Stimulated activated CD8-positive, alpha-beta memory T cell treated with anti-CD3 and anti-CD28 coated beads, Interleukin-7, amount 100 ng/mL, for 48 hours (primary cell): ENCODE data around the gene LOXHD1.

Experiments used
- DNase-seq, 2 donors: peaks; one replicate each; pipeline ENCODE4 v3.0.0-alpha.2; 2020; ENCODE audit warnings: low read depth in 1 of 2; ENCODE audit errors: extremely low read depth in 1 of 2

The LOXHD1 gene

DNA sequence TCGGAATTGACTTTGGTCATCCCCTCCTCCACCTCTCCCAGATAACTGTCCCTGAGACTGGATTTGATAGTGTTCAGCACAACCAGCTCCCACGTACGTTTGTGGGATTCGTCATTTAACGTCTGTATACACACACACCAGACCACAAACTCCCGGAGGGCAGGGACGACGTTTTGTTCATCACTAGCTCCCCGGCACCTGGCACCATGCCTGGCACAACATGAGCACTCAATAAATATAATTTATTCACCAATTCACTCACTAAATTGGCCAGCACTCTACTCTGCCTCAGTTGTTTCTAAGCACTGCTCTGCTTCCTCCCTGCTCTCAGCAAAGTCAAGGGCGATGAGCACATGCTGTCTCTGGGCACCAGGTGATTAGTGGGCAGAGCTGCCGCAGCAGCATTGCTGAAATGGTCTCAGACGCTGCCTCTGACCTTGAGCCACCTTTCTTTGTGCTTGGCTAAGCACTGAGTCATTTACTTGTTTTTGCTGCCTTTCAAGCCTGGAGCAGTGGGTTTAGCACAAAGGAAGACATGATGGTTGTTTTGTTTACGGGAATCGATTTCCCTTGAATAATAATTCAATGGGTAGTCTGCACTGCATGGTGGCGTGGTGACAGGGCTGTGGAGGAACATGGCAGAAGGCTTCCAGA is 19.3 kb upstream of the LOXHD1 start:
- DNase-seq: no peak

DNA sequence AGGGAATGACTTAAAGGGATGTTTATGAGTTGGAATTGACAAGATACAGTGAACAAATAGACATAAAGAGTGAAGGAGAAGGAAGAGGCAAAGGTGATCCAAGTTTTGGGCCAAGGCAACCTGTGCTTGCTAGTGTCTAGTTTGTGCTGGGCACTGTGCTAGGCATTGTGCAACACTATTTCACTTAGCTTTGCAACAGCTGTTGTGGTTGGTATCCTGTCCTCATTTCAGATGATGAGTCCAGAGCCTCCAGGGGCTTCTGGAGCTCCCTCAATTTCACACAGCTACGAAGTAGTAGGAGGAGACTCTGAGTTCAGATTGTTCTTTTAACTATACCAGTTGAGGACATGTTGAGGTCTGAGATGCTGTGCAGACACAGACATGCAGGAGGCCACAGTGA is 18.1 kb upstream of the LOXHD1 start:
- no peak for DNase-seq

DNA sequence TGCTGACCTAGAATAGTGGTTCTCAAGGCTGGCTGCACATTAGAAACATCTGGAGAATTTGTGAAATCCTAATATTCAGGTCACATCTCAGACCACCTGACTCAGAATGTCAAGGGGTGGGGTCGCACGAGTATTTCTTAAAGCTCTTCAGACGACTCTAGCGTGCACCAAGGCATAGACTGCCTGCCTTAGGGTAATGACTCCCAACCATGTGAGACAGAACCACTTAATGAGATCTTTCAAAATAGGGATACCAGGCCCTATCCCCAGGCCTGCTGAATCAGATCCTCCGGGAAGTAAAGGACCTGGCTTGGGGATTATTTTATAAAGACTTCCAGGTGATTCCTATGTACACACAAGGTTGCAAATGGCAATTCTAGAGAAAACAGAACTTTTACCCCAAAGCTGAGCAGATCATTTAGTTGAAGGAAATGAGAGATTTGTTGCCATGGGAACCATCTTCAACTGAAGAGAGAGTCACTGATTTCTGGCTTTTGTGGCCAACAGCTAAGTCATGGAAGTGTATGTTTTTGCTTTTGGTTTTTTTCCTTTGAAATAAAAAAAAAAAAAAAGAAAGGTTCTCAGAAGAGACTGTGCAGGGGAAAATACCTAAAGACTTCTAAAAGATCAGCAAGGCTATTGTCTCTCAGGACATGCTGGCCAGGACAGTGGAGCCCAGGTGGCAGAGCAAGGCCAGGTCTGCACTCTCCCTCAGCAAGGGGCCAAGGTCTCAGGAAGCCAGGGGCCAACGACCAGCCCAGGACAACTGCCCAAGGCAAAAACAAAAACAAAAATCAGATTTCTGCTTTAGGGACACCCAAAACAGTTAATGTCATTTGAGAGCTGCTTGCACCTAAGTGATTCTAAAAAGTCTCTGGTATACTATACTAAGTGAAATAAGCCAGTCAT is 15.3 kb upstream of the LOXHD1 start:
- no peak for DNase-seq

DNA sequence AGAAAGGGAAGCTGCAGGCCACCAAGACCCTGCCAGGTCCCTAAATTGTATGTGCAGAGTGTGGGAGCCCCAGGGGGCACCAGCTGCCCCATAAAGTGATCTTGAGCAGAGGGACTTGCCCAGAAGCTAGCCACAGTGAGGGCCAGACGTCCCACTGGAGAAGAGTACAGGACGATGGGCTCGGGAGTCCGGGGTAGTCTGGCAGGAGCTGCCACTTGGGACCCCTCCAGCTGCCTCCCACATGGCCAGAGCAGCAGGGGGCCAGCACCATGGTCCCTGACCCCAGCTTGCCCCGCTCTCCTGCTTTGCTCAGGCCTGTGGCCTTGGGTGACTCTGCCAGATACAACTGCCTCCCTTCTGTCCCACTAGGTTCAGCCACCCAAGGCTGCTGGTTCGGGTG is 11.7 kb upstream of the LOXHD1 start:
- DNase-seq: no peak

DNA sequence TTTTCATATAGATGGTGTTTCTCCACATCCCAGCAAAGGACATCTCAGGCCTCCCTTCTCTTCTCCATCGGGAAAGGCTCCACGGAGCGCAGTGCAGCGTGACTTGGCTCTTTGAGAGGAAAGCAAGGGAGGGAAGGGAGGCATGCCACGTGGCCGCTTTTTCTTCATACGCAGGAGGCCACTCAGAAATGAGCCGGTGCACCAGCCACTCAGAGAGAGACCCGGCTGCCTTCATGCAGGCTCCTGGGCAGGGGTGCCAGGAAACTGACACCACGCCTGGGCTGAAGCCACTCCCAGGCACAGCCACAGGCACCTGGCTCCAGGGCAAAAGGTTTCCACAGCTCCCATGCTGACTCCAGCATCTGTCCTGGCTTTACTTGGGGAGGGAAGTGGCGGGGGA is 11.1 kb upstream of the LOXHD1 start:
- DNase-seq: no peak

DNA sequence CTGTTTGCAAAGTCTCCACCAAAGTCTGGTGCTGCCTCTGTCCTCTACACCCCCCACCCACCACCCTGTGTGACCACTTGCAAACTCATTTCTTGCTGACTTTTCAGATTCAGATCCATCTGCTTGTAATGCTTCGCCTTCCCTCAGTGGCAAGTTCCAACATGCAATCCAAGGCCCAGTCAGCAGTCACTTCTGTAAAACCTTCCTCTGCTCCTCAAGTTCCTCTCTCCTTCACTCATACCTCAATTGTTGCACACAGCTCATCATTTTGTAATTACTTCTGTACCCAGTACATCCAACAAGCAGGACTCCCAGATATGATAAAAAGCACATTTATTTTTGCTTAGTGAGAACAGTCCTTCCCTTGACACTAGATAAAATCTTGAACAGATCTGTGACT is 6.5 kb upstream of the LOXHD1 start:
- DNase-seq: no peak

DNA sequence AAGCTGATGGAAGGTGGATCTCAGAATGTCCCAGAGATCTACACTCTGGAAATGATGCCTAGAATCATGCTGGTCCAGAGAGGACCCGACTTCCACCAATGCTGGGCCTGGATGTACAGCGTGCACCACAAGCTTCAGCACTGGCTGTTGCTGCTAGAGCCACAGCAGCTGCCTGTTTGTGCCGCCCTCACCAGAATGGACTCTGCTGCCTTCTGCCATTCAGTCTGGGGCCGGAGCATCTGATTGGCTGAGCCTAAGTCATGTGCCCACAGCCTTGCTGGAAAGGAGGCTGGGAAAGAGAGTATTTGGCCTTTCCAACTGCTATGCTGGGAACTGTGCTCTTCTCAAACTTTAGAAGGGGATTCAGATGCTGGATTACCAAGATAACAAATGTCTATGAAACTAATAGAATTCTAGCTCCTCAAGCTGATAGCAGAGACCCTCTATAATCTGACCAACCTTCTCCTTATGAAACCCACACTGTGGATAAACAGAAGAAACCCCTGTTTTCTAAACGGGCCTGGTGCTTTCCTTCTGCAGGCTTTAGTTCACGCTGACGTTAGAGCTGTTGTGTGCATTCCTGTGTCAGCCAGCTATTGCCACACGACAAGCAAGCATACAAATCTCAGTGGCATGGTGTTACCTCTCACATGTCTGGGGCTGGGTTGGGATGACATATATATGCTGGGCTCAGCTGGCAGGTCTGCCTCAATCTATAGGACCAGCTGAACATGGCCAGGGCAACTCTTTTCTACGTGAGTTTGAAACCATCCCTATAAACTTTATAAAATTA is 4.1 kb upstream of the LOXHD1 start:
- DNase-seq: no peak

DNA sequence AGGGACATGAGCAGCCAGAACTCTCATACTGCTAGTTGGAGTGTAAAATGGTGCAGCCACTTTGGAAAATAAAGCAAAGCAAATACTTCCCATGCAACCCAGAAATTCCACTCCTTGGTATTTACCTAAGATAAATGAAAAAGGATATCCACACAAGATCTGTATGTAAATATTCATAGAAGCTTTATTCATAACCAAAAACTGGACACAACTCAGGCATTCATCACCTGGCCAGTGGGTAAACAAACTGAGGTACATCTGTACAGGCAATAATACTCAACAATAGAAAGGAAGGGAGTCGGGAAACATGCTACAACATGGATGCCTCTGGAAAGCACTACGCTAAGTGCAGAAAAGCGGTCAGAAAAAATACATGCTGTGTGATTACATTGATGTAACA is 2.5 kb upstream of the LOXHD1 start:
- no peak for DNase-seq

DNA sequence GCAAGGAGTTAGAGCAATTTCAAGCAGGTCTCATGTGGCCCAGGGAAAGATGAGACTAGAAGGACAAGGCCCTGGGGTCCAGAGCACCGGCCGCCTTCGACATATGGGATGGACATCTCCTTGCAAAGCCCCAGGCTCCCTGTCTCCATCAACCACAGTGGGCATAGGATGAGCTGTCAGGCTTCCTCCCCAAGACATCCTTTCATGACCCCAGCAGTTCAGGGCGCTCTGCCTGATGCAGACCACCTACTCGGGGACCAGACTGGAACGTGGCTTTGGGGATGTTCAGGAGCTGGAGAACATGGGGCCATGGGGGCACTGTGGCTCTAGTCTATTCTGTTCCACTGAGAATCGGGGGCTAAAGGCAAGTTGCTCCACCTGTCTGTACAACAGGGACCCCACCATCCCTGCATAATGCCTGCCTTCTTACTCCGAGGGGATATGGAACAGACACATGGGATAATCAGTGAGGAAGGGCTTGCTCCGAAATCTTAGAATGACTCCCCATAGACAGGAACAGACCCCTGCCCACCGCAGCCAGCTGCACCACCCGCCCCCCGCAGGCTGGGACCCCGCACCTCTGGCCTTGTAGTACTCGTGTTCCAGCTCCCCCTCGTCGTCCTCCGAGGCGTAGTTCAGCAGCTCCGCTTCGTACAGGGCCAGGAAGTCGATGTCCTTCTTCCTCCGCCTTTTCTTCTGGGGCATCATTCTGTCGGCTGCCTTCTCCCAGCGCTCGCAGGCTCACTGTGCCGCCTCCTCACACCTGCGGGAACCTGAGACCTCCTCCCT is 500 bp downstream of the LOXHD1 start:
- DNase-seq: no peak

DNA sequence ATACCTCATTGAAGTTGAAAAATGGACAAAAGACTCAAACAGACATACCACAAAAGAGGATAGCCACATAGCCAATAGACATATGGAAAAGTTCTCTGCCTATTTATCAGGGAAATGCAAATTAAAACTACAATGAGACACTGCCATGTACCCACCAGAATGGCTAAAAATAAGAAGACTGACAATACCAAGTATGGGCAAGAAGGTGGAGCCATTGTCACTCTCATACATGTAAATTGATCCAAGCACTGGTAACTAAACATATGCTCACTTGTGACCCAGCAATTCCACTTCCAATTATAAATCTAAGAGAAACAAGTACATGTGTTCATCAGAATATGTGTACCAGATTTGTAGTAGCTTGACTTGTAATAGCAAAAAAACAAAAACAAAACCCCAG is 4.6 kb downstream of the LOXHD1 start:
- DNase-seq: no peak

DNA sequence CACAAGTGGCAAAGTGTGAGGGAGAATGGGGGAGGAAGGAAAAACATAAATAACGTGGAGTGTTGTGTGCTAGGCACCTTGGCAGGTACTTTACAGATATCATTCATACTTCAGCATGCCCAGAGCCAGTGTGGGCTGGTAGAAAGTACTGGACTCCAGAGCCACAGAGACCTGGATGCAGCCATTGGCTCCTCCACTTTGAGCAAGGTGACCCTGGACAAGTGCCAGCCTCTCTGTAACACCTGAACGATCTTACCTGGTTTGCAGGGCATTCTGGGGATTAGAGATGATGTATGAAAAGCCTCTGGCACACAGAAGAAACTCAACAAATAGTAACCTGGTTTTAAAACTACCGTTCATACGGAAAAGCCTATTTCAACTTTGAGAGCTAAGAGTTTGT is 6.3 kb downstream of the LOXHD1 start:
- no peak for DNase-seq

DNA sequence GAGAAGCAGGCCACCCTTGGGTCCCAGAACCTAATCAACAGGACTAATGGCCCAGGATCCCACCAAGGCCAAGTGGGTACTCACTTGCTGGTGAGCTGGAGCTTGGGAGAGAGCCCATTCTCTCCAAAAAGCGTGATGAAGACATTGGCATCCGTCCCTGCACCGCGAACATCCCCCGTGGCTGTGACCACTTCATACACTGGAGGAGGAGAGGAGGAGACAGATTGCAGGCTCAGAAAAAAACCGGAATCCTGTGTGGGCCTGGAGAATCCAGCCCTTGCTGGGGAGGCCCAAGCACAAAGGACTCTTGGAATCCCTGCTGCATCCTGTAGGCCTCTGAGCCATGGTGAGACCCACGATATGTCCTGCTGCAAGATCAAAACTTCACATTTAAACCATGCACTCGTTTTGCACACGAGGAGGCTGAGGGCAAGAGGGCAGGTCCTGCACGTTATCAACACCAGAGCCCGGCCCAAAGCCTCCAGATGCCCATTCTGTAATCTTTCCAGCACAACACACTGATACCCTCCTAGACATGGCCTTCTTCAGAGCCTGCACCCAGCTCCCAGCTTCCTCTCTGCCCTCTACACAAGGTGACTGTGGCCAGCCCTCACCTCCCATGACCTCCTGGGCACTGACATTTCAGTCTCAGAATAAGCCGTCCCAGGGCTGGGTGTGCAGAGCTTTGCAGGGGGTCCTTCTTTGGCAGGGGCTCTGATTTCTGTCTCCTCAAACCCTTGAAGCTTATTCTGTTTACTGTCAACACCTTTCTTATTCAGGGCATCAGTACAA is 7.8 kb downstream of the LOXHD1 start:
- no peak for DNase-seq

DNA sequence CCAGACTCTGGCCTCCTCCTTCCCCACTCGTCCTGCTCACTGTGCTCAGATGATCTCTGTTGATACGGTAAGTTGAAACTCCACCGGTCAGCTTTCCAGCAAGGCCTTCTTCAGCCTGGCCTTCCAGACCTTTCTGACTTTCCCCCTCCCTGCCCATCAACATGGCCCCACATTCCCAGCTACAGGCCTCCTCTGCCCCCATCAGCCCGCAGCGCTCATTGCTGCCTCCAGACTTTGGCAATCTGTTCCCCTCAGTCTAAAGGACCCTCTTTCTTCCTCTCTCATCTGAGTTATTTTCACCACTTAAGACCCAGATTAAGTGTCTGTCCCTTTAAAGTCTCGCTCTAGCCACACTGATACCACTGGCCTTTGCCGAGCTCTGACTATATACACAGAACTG is 10.6 kb downstream of the LOXHD1 start:
- DNase-seq: no peak

DNA sequence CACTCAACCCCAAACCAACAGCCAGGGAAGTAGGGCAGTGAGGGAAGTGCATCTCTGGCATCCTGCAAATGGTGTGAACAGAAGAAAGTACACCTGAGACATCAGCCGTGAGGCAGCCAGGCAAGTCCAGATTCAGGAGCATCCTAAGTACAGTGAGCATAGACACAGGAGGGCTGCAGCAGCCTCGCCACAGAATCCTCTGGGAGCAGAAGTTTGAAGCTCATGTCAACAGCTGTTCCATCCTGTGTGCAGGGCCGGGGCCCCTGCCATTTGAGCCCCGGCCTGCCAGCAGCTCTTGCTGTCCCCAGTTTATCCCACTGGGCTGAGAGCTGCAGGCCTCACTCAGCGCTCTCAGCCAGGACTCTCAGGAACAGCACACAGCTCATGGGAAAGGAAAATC is 14.5 kb downstream of the LOXHD1 start:
- no peak for DNase-seq

DNA sequence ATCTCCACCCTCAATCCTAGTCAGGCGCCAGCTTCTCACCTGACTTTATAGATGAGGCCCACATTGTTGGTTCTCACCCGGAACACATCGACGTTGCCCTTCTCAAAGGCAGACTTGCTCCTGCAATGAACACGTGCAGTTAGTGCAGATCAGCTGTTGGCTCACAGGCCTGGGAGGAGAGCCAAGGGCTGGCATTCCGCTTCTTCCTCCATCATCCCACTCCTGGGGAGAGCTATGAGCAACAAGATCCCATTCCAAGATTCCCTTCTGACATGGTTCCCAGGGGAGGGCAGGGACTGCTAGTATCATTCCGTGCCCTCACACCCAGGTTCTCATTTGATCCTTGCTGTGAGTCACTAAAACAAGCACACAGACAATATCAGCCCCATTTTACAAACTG is 15.1 kb downstream of the LOXHD1 start:
- DNase-seq: no peak

DNA sequence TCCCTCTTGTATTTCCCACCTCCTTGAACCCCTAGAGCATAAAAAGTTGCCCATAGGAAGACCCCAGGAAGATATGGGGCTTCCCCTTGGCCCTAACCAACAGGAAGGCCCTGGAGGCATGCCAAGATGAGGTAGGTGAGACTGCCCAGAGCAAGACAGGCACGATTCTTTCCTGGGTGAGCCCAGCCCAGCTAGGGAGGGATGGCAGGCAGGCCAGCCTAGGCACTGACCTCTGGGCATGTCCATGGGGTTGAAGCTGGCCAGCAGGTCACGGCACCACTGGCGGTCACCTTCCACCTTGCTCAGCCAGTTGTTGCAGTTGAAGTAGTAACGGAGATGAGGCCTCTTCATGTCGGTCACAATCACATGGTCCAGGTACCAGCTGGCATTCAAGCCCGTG is 17.6 kb downstream of the LOXHD1 start:
- DNase-seq: no peak

DNA sequence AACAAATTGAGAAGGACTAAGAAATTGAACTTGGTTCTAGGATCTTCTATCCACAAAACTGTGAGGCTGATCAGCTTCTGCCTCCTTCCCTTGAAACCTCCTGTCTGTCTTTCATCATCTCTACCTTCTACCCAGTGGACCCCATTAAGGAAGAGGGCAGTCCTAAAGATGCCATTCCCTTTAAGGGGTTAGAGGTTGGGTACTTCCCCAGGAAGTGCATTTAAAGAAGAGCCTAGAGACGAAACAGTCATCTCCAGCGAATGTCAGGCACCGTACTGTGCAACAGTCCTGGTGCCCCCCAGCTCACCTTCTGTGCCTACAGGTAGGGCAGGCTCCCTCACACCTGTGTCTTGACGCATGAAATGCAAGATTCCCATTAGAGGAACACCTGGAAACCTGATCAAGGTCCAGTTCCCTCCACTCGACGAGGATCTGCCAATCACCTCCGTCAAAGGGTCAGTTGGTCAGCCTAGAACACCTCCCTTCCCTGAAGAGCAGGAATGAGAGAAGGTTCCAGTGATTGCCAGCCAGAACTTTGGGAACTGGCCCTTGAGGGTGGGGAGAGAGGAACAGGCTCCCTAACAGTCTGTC is 20.9 kb downstream of the LOXHD1 start:
- DNase-seq: no peak

DNA sequence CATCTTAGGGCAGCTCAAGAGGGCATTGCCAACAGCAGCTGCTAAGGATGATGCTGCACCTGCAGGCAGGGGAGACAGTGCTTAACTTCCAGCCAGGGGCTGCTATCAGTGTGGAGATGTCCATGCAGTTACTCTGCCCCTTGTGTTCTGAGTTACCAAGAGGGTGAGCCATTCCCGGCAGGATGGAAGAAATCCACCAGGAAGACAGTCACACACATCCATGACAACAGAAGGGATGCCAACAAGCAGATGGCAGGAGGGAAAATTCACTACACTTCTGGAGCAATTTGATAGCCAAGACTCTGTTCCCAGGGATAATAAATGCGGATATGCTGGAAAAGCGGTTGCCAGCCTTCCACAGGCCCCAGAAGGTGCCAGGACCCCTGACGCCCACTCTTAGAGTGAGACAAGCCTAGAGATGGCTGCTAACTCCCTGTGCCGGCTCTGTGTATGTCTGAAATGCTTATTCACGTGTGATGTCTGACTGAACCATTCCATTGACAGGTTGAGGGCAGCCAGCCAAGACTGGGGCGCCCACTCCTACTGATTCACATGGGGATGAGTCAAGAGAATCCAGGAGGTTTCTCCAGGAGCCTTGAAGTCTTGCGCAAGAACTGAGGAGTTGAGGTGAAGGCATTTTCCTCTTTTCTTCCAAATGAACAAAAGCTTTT is 24.5 kb downstream of the LOXHD1 start:
- no peak for DNase-seq

DNA sequence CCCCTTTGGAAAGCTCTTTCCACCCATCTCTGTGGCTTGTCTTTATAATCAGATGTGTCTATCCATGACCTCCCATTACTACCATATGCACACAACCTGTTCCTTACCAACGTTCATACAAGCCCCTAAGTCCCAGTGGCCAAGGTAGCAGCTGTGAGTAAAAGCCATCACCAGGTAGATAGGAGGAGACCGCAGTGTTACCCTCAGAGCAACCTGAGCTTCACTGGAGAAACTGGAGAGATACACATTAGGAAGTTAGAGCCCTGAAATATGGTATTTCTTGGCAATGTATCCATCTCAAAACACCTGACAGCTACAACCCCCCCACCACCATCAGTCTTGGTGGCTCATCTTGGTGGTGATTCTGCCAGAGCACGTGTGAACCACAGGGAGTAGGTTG is 26.0 kb downstream of the LOXHD1 start:
- DNase-seq: no peak
